GM21619 (cell line): ENCODE results near the gene ATP2A3.
A peak's percentile ranks its signal among the peaks of the same experiment; 100 is the strongest.

Experiments used
- ATAC-seq: cut with Tn5 transposase; IDR thresholded peaks from one replicate; pipeline ENCODE4 v1.9.1; 2021; ENCODE audit not compliant: unreplicated experiment

Gene ATP2A3

DNA sequence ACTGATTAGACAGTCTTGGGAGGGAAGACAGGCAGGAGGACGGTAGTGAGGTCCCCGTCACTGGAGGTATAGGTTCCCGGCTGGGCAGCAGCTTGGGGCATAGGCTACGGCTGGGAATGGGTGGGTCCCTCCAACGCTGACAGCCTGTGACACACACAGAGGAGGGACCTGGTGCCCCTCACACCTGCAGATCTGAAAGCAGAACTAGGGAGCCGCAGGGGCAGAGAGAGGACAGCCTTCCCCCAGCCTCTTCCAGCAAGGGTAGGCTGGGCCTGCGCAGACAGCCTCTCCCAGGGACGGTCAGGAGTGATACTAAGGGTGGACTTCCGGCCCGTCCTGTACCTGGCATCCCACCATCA, 49.9 kb downstream of the ATP2A3 start:
- ATAC-seq, result peak; percentile 39

DNA sequence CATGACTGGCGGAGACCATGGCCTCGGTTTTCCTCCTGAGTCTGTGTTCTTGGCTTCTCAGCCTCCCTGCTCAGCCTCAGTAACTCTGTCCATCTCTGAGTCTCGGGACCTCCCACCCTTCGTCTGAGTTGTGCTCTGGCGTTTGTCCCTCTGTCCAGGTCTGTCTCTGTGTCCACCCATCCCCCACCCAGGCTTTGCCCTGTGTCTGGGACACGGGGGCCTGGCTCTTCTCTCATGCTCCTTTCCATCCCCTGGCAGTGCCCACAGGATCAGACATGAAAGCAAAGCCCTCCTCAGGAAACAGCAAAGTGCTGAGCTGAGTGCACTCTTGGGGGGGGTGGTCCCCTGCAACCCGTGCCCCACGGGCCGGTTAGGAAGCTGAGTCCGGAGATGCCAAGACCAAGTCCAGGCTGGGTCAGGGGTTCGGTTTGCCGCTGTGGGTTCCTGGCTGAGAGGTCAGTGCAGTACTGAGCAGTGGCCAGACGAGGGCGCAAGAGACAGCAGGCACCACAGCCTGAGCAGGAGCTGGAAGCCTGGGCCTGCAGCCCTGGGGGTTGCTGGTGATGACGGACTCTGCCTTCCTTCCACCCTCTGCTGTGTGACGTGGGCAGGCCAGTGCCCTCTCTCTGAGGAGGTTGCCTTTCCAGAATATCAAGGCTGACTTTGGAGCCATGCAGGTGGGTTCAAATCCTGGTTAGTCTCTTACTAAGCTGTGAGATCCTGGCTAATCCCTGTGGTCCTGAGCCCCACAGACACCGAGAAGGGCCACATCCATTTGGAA, 50.5 kb downstream of the ATP2A3 start:
- ATAC-seq, result peak; percentile 38

DNA sequence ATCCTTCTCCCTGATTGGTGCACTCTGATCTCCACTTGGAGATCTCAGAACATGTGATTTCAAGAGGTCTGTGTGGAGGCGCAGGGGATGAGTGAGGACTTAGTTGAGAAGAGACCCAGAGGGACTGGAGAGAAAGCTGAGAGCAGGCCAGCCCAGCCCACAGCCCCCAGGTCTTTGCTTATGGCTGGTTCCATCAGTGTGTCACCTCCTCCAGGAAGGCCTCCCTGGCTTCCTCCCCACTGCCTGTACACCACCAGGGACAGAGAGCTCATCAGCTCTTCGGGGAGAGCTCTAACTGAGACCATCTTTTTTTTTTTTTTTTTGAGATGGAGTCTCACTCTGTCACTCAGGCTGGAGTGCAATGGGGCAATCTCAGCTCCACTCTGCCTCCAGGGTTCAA, 51.4 kb downstream of the ATP2A3 start:
- ATAC-seq, result no peak

DNA sequence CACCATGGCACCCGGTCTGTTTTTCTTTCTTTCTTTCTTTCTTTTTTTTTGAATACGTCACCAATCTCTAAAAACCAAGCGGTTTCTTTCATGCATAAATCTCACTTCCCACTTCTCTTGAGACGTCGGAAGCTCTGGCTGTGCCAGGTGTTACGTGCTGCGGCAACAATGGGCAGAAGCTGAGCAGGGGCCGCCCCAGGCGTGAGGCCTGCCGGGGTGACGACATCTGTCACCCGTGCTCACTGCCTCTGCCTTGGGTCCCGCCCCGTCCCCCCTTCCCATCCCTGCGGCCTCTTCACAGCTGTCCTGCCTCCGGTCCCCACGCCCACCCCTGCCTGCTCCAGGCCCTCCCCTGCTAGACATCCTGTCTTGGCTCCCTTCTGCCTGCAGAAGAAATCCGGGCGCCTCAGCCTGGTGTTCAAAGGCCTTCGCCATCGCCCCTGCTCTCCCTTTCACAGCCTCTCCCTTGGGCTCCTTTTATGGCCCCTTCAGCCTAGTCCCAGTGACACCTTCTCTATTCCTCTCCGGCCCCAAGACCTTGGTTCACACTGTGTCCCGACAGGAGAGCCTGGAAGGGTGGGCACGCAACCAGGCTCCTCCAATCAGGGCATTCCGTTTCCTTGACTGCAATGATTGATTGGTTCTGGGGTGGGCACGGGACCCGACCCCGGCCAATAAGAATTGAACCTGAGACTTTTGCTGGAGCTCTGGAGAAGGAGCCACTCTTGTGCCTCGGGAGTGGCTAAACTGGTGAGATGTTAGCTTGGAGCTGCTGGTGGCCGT, 52.8 kb downstream of the ATP2A3 start:
- peak; percentile 69 for ATAC-seq

DNA sequence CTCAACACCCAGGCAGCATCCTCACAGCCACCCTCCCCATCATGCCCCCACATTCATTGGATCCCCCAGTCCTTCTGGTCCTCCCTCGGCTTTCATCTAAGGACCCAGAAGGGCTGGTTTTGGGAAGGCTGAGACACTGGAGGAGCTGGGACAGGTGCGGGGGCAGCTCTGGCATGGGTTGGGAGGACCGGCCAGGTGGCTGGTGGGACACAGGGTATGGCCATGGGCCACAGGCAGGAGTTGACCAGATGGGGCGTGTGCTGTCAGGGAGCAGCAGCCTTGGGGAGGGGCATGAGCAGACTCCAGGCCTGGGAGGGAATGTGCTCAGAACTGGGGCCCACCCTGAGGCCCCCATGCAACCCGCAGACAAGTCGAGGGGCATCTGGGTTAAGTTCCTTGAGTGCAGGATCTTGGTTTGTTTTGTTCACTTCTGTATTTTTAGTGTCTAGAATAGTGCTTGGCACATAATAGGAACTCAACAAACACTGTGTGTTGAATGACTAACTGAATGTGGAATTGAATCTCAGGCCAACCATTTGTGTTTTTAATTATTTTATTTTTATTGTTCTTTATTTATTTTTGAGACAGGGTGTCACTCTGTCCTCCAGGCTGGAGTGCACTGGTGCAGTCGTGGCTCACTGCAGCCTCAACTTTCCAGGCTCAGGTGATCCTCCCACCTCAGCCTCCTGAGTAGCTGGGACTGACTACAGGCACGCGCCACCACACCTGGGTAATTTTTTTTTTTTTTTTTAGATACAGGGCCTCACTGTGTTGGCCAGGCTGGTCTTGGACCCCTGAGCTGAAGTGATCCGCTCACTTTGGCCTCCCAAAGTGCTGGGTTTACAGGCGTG, 53.6 kb downstream of the ATP2A3 start:
- ATAC-seq, result no peak

DNA sequence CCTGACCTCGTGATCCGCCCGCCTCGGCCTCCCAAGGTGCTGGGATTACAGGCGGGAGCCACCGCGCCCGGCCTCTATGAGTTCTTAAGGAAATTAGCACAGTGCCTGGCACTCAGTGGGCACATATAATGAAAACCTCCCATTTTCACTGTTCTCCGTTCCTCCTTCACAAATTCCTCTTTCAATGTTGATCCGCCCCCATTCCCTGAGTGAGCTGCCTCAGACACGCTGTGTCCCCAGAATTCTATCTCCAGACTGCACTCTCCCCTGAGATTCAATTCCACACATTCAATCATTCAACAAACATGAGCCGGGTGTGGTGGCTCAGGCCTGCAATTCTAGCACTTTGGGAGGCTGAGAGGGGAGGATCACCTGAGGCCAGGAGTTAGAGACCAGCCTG, 55.0 kb downstream of the ATP2A3 start:
- ATAC-seq, result no peak

DNA sequence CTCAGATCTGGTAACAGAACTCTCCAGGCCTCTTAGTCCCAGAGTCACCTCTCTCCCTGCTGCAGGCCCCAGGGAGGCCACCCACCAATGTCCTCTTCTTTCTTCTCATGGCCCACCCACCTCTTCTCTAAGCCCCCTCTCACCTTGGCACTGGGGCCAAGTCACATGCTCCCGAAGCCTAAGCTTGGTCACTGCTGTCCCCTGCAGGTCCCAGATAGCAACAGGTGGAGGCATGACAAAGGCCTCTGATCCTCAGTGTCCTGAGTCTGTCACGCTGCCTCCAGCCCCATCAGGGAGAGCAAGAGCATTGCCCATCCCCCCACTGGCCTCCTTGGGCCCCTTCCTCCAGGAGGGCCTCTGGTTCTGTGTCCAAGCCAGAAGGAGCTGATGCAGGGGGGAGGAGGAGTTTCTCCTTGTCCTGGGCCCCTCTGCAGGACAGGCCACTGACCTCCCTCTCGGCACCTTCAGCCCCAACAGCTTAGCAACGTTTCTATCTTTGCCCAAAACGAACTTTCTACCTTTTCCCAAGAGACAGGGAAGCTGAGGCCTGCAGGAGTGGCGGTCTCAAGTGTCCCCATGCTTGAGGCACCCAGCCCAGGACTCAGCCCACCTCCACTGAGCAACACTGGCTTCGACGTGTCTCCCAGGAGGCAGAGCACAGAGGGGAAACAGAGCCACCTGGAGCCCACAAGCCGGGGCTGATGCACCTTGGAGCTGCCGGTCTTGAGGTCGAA, 56.6 kb downstream of the ATP2A3 start:
- no peak for ATAC-seq

DNA sequence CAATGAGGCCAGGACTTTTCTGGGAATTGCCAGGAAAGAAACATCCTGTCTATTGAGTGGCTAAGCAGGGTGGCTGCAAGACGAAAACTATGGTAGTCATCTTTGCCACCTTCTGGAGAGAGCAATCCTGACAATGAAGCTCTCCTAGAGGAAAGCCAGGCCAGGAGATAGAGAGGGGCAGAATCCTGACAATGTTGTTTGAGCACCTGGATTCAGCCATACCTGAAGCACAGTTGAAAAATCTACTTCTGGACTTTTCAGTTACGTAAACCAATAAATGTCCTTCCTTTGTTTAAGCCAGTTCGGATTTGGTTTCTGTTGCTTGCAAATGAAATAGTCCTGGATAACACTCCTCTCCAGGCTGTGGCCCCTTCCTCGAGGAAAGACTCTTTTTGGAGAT, 57.4 kb downstream of the ATP2A3 start:
- no peak for ATAC-seq

DNA sequence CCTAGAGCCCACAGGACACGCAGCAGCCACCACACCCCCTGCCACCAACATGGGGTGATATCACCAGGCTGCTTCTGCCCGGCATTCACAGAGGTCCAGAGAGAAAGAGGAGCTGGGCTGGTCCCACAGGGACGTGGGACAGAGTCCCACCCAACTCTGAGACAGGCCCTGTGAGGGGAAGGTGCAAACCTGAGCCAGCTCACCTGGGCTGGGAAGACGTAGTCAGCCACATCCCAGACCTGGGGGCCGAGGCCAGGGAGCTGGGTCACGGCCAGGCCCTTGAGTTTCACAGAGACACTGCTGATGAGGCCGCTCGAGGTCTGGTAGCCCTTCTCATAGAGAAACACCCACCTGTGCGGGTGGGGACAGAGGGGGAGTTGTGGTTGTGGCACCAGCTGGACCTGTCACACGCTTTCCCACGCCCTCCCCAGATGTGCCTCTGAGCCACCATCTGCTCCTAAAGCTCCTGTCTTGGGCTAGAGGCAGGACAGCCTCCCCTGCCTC, 59.2 kb downstream of the ATP2A3 start:
- no peak for ATAC-seq

DNA sequence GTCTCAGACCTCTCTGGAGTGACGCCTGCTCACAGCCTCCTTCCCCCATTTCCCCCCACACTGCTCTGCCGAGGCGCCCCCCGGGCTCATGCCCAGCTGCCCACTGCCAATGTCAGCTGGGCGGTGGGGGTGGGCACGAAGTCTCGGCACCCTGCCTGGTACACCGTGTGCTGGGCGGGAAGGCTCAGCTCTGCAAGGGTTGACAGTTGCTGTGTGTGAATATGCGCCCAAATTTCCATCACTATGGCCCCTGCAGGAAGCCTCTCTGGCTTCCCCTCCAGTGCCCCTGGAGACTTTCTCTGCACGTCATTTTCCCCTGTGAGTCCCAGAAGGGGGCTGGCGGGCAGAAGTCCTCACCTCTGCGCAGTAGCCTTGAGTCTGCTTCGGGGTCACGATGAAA, 59.7 kb downstream of the ATP2A3 start:
- no peak for ATAC-seq

DNA sequence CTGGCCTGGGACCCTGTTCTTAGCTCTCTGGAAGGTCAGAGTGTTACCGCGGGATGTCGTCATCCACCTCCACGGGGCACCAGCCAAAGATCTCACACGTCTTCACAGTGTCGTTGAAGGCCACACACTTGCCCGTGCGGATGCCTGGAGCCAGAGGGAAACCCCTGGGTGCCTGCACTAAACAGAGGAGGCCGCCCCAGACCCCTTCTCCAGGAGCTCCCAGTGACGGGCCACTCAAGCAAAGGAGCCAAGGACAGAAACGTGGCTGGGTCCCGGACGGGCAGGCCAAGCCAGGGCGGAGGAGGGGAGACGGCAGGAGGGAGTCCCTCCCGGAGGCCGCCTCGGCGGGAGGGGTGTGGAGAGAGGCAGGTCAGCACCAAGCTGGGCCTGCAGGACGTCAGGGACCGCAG, 60.4 kb downstream of the ATP2A3 start:
- ATAC-seq, result no peak

DNA sequence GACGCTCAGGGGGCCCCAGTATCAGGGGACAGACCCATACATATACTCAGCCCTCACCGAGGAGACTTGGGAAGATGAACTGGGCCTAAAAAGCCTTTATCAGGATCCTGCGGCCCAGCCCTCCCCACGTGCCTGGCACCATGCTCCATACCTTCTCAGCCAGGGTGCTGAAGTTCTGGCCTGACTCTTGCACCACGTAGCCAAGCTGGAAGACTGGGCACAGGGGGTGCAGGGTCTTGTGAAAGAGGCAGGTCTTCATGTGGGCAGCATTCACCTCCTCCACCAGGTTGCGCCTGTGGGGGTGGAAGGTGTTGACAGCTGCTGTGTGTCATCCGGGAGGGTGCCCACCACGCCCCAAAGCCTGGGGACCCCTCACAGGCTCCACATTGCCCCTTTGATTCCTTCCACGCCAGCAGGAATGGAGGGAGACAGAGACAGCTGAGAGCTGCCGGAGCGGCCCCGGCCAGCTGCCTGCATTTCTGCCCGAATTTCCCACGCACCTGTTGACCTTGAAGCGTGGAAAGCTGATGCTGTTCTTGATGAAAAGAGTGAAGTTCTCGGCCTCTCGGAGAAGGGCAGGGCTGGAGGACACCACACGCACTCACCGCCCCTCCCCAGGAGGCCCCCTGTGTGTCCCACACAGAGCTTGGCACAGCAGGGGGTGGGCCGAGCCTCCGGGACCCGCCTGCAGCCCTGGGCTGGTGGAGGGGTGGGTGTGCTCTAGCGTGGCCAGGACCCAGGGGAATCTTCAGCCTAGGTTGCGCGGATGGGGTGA, 61.0 kb downstream of the ATP2A3 start:
- no peak for ATAC-seq

DNA sequence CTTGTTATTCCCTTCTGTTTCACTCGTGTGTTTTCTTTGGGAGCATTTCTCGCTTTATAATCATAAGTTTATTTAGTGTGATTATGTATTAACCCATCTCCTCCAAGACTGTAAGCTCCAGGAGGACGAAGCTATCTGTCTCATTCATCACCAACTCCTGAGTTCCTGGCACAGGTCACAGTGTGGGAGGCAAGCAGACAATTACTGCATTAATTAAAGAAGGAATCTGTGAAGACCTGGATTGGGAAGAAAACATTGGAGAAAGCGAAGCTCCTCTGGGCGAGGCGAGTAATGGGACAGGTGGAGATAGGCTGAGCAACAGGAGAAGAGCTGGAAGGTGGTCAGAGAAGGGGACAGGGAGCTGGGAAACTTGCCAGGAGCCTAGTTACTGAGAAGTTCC, 63.6 kb downstream of the ATP2A3 start:
- ATAC-seq, result no peak

DNA sequence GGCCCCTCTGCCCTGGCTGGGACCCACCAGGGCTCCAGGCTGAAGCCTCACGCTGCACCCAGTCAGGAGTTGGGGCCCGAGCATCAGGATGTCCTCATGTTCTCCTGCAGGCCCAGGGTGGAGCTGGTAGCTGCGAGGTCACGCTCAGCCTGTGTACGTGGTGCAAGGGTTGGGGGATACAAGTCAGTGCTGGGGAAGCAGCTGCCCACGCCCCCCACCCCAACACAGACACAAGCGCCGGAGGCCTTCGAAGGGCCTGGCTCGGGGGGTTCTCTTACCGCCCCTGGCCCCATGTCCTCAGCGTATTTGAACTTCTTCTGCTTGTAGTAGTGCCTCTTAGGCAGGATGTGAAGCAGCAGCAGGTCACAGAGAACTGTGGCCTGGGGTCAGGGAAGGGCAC, 66.5 kb downstream of the ATP2A3 start:
- no peak for ATAC-seq

DNA sequence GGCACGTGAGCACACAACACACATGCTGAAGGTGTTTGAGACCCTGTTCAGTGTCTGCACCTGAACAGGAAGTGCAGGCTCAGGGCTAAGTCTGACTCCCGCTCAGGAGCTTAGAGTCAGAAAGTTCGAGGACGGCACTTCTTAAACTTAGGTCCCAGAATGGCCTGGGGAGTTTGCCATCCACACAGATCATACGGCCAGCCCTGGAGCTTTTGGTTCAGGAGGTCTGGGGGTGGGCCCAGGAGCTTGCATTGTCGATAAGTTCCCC, 67.3 kb downstream of the ATP2A3 start:
- no peak for ATAC-seq

DNA sequence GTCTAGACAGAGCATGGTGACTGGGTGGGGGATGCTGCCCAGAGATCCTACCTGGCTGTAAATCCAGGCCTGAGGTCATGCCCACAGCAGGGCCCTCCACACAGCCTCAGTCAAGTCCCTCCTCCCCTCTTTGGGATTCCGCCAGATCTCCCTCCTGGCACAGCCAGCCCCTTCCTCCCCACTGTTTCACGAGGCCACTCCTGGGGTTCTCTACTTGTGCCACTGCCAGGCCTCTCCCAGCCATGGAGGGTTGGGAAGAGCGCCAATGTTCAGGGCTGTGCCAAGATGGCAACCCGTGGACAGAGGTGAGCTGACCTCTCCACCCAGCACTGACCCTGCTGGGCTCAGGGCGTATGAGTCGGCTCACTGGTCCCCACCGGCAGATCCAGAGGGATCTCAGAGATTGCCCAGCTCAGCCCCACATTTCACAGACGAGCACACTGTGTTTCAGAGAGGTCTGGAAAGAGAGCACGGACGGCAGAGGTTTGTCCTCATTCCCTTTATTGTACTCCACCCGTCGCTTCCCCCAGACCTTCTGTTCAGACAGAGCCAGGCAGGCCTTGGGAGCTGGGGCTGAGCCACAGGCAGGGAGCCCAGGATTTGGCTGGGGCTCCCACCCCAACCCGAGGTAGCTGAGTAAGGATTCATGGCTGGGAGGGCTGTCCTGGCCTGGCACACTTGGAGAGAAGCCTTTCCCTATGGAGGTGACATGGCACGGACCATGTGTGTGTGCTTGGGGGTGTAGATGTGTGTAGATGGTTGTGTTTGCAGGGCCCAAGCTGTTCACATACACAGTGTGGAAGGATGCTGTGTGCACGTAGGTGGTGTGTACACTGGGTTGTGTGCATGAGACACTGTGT, 67.9 kb downstream of the ATP2A3 start:
- no peak for ATAC-seq

DNA sequence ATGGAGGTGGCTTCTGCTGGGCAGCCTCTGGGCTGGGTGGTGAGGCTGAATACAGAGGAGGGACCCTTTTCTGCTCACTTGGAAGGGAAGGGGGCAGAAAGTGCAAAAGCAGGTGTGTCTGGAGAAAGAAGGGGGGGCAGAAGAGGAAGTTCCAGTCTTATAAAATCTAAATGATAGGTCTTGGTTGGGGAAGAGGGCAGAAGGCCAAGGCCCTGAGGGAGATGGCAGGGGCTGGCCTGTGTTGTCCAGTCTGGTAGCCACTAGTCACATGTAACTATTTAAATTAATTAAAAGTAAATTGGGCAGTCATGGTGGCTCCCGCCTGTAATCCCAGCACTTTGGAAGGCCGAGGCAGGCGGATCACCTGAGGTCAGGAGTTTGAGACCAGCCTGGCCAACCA, 68.9 kb downstream of the ATP2A3 start:
- no peak for ATAC-seq

DNA sequence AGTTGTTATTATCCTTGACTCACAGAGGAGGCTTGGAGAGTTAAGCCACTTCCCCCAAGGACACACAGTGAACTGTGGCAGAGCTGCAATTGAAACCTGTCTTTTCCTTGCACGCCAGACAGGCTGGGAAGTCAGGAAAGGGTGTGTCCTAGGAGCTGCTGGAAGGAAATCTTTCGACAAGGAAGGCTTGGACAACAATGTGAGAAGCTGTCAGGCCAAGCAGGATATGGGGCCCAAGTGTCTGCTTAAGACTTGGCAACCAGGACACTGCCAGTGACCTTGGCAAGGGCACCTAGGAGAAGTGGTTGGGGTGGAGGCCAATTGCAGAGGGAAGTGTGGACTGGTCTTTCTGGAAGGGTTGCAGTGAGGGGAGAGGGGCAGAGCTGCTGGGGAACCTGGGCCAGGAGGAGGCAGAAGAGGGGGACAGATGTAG, 69.3 kb downstream of the ATP2A3 start:
- ATAC-seq, result no peak

DNA sequence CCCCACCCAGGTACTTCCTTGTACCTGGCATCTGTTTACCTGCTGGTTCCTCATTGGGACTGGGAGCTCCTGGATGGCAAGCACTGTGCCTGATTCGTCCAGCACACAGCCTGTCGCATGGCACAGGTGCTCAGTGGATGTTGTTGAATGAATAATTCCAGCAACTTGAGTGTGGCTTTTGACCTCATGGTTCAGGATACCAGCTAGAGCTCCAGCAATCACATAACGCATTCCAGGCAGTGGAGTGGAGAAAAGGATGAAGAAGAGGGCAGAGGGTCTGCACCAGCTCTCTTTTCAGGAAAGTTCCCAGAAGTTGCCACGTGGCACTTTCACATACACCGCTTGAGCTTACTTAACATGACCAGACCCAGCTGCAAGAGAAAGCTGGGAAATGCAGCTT, 70.0 kb downstream of the ATP2A3 start:
- no peak for ATAC-seq
